A673 (cell line): Measurements from ENCODE around the gene SLC30A4.

ENCODE experiments used
- EZH2 ChIP-seq: fragments of 200-600 bp; sonication (generic); IDR thresholded peaks from 2 replicates; pipeline ENCODE4 v1.6.1; 2017; ENCODE audit warnings: borderline replicate concordance, low read depth, mild to moderate bottlenecking, mixed read lengths, antibody characterized with exemption, low read length; ENCODE audit not compliant: poor library complexity, severe bottlenecking
- TF ChIP-seq, protein P1 (sequence below): fragments of 300-800, 200-600 bp; sonication (generic); conservative IDR thresholded peaks from 2 replicates; pipeline ENCODE4 v1.5.1; 2017; ENCODE audit warnings: low read depth, mild to moderate bottlenecking, antibody characterized with exemption, low read length, moderate library complexity, mixed read lengths

DNA sequence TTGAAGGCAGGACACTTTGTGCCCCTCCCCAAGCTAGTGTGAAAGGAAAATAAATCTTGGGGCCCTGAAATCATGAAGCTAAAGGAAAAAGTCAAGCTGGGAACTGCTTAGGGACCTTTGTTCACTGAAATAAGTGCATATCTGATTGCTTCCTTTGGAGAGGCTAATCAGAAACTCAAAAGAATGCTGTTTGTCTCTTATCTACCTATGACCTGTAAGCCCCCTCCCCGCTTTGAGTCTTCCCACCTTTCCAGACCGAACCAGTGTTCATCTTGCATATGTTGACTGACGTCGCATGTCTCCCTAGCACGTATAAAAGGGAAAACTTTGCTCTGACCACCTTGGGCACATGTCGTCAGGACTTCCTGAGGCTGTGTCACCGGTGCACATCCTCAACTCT lies 53.1 kb downstream of the SLC30A4 start:
- TF ChIP-seq, protein P1, sequence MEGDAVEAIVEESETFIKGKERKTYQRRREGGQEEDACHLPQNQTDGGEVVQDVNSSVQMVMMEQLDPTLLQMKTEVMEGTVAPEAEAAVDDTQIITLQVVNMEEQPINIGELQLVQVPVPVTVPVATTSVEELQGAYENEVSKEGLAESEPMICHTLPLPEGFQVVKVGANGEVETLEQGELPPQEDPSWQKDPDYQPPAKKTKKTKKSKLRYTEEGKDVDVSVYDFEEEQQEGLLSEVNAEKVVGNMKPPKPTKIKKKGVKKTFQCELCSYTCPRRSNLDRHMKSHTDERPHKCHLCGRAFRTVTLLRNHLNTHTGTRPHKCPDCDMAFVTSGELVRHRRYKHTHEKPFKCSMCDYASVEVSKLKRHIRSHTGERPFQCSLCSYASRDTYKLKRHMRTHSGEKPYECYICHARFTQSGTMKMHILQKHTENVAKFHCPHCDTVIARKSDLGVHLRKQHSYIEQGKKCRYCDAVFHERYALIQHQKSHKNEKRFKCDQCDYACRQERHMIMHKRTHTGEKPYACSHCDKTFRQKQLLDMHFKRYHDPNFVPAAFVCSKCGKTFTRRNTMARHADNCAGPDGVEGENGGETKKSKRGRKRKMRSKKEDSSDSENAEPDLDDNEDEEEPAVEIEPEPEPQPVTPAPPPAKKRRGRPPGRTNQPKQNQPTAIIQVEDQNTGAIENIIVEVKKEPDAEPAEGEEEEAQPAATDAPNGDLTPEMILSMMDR = no peak
- TF ChIP-seq EZH2 = no peak
